ENCODE results near the gene LNX2. TPM values are rescaled to one million over a fixed set of nuclear protein-coding genes. Genes with fewer than 3 reads are reported as not detected.

LNX2 gene
- total RNA-seq, 1 donor from 2014 or later, result 29.2 TPM

DNA sequence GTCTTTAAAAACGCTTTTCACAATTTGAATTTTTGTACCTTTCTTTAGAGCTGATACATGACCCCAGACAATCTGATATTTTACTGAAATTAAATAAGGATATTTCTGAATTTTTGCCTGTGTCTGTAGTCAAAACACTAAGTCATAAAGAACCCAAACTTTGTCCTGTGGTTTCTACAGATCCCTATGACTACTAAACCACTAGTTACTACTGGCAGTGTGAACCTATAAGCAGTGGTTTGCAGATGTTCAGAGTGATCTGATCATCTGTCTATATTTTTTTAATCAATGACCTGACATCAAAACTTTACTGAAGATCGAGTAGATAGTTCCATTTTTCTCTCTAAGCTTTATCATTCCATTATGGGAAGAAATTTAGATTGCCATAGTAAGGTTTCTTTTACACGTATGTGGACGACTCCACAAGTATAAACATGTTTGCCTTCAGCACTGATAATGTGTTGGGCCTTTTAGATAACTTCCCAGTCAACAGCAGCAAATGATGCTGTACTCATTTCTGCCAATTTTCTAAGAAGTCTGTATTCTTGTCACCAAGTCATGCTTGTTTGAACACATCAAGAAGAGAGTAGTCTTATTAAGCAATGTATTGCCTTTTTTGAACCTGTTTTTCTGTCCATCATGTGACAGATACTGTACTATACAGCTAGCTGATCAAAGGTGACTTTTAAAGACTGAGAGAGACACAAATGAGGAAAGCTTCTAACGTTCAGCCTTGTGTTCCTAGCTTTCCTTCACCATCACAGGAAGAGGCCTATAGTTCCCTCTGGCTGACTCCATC is 23.2 kb upstream of the LNX2 start:
- Histone ChIP-seq H3K36me3 (ENCODE audit: control insufficient read depth, insufficient read depth, low read length) (peaks cover 2% of the 10 kb centered on the region), H3K4me3 (ENCODE audit: low read depth, low read length) (no peak overlapping the region), H3K27me3 (ENCODE audit: control insufficient read depth, insufficient read depth, low read length) (no peaks in the 10 kb centered on the region)
- peak; percentile 80 for DNase-seq (ENCODE audit: low read depth)
- TF ChIP-seq, protein P1, sequence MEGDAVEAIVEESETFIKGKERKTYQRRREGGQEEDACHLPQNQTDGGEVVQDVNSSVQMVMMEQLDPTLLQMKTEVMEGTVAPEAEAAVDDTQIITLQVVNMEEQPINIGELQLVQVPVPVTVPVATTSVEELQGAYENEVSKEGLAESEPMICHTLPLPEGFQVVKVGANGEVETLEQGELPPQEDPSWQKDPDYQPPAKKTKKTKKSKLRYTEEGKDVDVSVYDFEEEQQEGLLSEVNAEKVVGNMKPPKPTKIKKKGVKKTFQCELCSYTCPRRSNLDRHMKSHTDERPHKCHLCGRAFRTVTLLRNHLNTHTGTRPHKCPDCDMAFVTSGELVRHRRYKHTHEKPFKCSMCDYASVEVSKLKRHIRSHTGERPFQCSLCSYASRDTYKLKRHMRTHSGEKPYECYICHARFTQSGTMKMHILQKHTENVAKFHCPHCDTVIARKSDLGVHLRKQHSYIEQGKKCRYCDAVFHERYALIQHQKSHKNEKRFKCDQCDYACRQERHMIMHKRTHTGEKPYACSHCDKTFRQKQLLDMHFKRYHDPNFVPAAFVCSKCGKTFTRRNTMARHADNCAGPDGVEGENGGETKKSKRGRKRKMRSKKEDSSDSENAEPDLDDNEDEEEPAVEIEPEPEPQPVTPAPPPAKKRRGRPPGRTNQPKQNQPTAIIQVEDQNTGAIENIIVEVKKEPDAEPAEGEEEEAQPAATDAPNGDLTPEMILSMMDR (IDR thresholded peaks at IDR 0.05; ENCODE audit: insufficient read depth, low read length, severe bottlenecking), result no peak
- no peak for FAIRE-seq

DNA sequence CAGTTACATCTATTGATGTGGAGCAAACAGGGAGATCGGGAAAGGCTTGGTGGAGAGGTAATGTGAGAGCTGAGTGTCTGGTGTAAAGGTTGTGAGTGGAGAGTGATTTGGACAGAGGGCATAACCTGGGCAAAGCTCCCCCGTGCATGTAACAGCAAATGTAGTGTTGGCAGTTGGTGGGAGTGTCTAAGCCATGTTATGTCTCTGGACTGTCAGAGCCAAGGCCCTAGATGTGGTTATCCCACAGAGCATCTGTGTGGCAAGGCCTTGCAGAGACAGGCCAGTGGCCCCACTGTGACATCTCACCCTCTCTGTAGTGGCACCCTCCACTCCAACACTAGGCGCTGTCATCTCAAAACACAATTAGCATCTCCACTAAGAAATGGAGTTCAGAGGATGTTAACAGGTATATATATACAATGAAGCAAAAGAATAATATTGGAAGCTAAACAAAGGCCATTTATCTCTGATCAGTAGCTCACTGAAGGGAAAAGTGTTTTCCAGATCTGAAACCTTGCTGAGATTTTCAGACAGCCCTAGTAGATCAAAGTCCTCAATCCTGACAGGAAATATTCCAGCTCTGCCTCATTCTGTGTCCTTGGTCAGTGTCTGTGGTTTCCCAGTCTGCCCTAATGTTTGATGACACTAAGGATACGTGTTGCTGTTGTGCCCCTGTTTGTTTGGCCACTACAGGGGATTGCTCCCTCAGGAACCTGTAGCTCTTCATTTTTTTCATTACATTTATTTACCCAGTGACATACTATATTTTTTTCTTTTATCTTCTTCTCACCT is 21.6 kb upstream of the LNX2 start:
- TF ChIP-seq, protein P1 (IDR thresholded peaks at IDR 0.05; ENCODE audit: insufficient read depth, low read length, severe bottlenecking), result no peak
- H3K27me3 ChIP-seq (ENCODE audit: control insufficient read depth, insufficient read depth, low read length), result no peaks in the 10 kb centered on the region
- H3K4me3 ChIP-seq (ENCODE audit: low read depth, low read length), result no peak overlapping the region
- FAIRE-seq, result no peak
- no peaks in the 10 kb centered on the region for H3K36me3 ChIP-seq (ENCODE audit: control insufficient read depth, insufficient read depth, low read length)
- no peak for DNase-seq (ENCODE audit: low read depth)

DNA sequence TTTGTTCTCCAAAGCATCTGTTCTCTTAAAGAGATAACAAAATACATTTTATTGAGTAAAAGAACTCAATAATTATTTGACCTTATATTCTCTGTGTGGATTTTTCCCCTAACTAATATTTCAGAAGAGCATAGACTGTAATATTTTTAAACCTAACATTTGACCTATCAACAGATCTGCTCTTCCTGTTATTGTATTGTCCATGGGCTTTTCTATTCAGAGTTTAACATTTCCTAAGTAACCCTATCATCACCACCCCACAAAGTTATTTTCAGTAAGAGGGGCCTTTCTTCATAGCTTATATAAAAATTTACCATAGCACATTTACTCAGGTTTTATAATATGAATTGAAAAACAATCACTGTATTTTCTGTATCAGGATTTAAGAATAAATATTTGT is 18.9 kb upstream of the LNX2 start:
- H3K4me3 ChIP-seq (ENCODE audit: low read depth, low read length), result no peak overlapping the region
- no peak for FAIRE-seq
- H3K27me3 ChIP-seq (ENCODE audit: control insufficient read depth, insufficient read depth, low read length), result no peaks in the 10 kb centered on the region
- H3K36me3 ChIP-seq (ENCODE audit: control insufficient read depth, insufficient read depth, low read length), result no peaks in the 10 kb centered on the region
- no peak for DNase-seq (ENCODE audit: low read depth)
- TF ChIP-seq, protein P1 (IDR thresholded peaks at IDR 0.05; ENCODE audit: insufficient read depth, low read length, severe bottlenecking), result no peak

DNA sequence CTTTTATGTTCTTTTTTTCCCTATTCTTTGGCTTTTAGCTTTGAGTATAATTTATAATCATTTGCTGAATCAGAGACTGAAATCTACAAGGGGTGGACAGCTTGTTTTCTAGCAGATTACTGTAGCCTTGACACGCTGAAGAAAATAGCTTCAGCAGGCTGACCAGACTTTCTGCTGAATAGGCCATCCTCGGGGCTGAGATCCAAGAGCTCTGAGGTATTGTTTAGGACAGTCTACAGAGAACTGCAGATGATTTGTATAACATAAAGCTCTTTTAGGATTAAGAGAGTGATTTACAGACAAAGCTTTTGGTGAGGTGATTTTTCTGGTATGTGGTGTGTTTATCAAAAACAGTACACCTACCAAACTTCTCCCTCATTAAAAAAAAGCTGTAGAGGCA is 18.2 kb upstream of the LNX2 start:
- FAIRE-seq (no peak), DNase-seq (ENCODE audit: low read depth) (peak; percentile 22)
- Histone ChIP-seq H3K27me3 (ENCODE audit: control insufficient read depth, insufficient read depth, low read length) (no peaks in the 10 kb centered on the region), H3K36me3 (ENCODE audit: control insufficient read depth, insufficient read depth, low read length) (no peaks in the 10 kb centered on the region), H3K4me3 (ENCODE audit: low read depth, low read length) (no peak overlapping the region)
- TF ChIP-seq, protein P1 (IDR thresholded peaks at IDR 0.05; ENCODE audit: insufficient read depth, low read length, severe bottlenecking), result no peak

DNA sequence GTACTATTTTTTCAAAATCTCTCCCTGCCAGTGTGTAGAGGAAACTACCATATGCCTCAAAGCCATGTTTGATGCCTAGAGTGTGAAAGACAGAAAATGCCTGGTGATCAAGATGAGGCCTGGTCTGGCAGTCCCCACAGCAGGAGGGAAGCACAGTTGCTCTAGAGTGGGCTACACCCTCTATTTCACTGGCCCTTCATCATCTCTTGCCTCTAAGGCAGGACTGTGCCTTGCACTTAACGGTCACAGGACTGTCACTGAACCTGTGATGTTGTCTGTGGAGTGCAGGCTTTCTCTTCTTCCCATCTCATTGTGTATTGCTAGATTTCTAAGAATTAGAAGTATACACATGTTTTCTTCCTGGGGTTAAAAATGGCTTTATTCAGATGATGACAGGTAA is 17.7 kb upstream of the LNX2 start:
- no peak for DNase-seq (ENCODE audit: low read depth)
- no peak for FAIRE-seq

More for the DNA sequence above, 17.7 kb upstream of the LNX2 start:
- H3K36me3 ChIP-seq (ENCODE audit: control insufficient read depth, insufficient read depth, low read length), result no peaks in the 10 kb centered on the region
- TF ChIP-seq, protein P1 (IDR thresholded peaks at IDR 0.05; ENCODE audit: insufficient read depth, low read length, severe bottlenecking), result no peak
- no peak overlapping the region for H3K4me3 ChIP-seq (ENCODE audit: low read depth, low read length)
- H3K27me3 ChIP-seq (ENCODE audit: control insufficient read depth, insufficient read depth, low read length), result no peaks in the 10 kb centered on the region
